Neural progenitor cell (in vitro differentiated cells): ENCODE data around the gene BEGAIN. TPM values are rescaled to one million over a fixed set of nuclear protein-coding genes. Genes with fewer than 3 reads are reported as not detected.

Experiments
- DNase-seq: peaks from one replicate; pipeline ENCODE4 v3.0.0-alpha.2; 2016; ENCODE audit warnings: low spot score
- H2AFZ ChIP-seq: fragments of 200-600 bp; sonication (generic); replicated peaks from 2 replicates; pipeline ENCODE4 v1.6.1; 2016; ENCODE audit warnings: antibody characterized with exemption
- H3F3A ChIP-seq: fragments of 200-600 bp; sonication (generic); 2 replicates; pipeline ENCODE4 v1.6.1; 2016; ENCODE audit warnings: antibody characterized with exemption, low read depth
- H3K27ac ChIP-seq: fragments of 200-600 bp; sonication (generic); 2 replicates; pipeline ENCODE4 v1.5.1; 2016; ENCODE audit warnings: mild to moderate bottlenecking
- H3K27me3 ChIP-seq: fragments of 200-600 bp; sonication (generic); 2 replicates; pipeline ENCODE4 v1.6.1; 2016; ENCODE audit warnings: mild to moderate bottlenecking, moderate library complexity
- H3K36me3 ChIP-seq: fragments of 200-600 bp; sonication (generic); 2 replicates; pipeline ENCODE4 v1.5.1; 2016
- H3K4me1 ChIP-seq: fragments of 200-600 bp; sonication (generic); 2 replicates; pipeline ENCODE4 v1.6.1; 2016; ENCODE audit warnings: mixed run types
- H3K4me2 ChIP-seq: fragments of 200-600 bp; sonication (generic); 2 replicates; pipeline ENCODE4 v1.6.1; 2016
- H3K4me3 ChIP-seq: fragments of 200-600 bp; sonication (generic); 2 replicates; pipeline ENCODE4 v1.5.1; 2016
- H3K79me2 ChIP-seq: fragments of 200-600 bp; sonication (generic); 2 replicates; pipeline ENCODE4 v1.6.1; 2016; ENCODE audit warnings: low read depth
- H3K9ac ChIP-seq: fragments of 200-600 bp; sonication (generic); 2 replicates; pipeline ENCODE4 v1.6.1; 2016
- H3K9me3 ChIP-seq: fragments of 200-600 bp; sonication (generic); 2 replicates; pipeline ENCODE4 v1.5.1; 2016; ENCODE audit warnings: low read depth
- H4K20me1 ChIP-seq: fragments of 200-600 bp; sonication (generic); 2 replicates; pipeline ENCODE4 v1.6.1; 2016; ENCODE audit warnings: low read depth
- H3K27ac Mint-ChIP-seq: 3 replicates; pipeline ENCODE4 v1.8.0; 2021; ENCODE audit warnings: mixed read lengths
- H3K27me3 Mint-ChIP-seq: 2 replicates; pipeline ENCODE4 v1.8.0; 2022; ENCODE audit warnings: low read depth, mild to moderate bottlenecking, inconsistent platforms, moderate library complexity, mixed read lengths; ENCODE audit not compliant: insufficient read depth
- H3K36me3 Mint-ChIP-seq: 3 replicates; pipeline ENCODE4 v1.8.0; 2021; ENCODE audit warnings: mixed read lengths
- H3K4me1 Mint-ChIP-seq: 3 replicates; pipeline ENCODE4 v1.8.0; 2021; ENCODE audit warnings: mixed read lengths
- H3K4me3 Mint-ChIP-seq: 3 replicates; pipeline ENCODE4 v1.8.0; 2021; ENCODE audit warnings: mild to moderate bottlenecking, moderate library complexity, mixed read lengths
- H3K9me3 Mint-ChIP-seq: 3 replicates; pipeline ENCODE4 v1.8.0; 2020; ENCODE audit warnings: mixed read lengths
- EZH2 ChIP-seq: fragments of 200-600 bp; sonication (generic); IDR thresholded peaks from 2 replicates; pipeline ENCODE4 v1.6.1; 2017; ENCODE audit warnings: antibody characterized with exemption, mild to moderate bottlenecking, moderate library complexity
- EZH2phosphoT487 ChIP-seq: fragments of 200-600 bp; sonication (generic); IDR thresholded peaks from 2 replicates; pipeline ENCODE4 v1.6.1; 2017; ENCODE audit warnings: antibody characterized with exemption
- total RNA-seq: library from RNA; depleted of rRNA; stranded (reverse); fragments of >200 nt; gene quantifications from 2 replicates; pipeline ENCODE4 v1.2.3, GENCODE V29; 2015; ENCODE audit warnings: low replicate concordance
- TF ChIP-seq, protein P1 (sequence below): fragments of 200-600 bp; sonication (generic); IDR thresholded peaks from 2 replicates; pipeline ENCODE4 v1.5.1; 2017; ENCODE audit warnings: antibody characterized with exemption, mild to moderate bottlenecking

Gene BEGAIN
- total RNA-seq, 1 donor from 2014 or later: 4.0 TPM

DNA sequence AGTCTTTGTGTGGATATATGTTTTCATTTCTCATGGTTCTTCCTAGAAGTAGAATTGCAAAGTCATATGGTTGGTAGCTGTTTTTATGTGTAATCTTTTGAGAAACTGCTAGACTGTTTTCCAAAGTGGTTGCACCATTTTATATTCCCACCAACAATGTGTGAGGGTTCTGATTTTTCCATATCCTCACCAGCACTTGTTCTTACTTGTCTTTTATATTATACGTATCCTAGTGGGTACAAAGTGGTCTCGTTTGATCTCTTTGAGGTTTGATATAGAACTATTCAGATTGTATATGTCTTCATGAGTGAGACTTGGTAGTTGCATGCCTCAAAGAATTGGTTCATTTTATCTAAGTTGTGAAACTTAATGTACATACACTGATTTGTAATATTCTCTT, 91.3 kb downstream of the BEGAIN start:
- no peak overlapping the region for H2AFZ ChIP-seq
- no peaks in the 10 kb centered on the region for H3K36me3 ChIP-seq
- Mint-ChIP-seq H3K27ac (no peak overlapping the region), H3K36me3 (no peaks in the 10 kb centered on the region), H3K4me1 (no peaks in the 10 kb centered on the region), H3K27me3 (peaks cover 4% of the 10 kb centered on the region), H3K9me3 (no peaks in the 10 kb centered on the region), H3K4me3 (no peak overlapping the region)
- H3K79me2 ChIP-seq: no peaks in the 10 kb centered on the region
- no peak for DNase-seq
- peaks cover 9% of the 10 kb centered on the region for H4K20me1 ChIP-seq
- no peaks in the 10 kb centered on the region for H3K9me3 ChIP-seq
- H3K27me3 ChIP-seq: no peaks in the 10 kb centered on the region
- no peak overlapping the region for H3K4me3 ChIP-seq
- H3K27ac ChIP-seq: no peak overlapping the region
- H3K9ac ChIP-seq: no peak overlapping the region
- H3K4me1 ChIP-seq: no peaks in the 10 kb centered on the region
- TF ChIP-seq EZH2: no peak
- TF ChIP-seq, protein P1, sequence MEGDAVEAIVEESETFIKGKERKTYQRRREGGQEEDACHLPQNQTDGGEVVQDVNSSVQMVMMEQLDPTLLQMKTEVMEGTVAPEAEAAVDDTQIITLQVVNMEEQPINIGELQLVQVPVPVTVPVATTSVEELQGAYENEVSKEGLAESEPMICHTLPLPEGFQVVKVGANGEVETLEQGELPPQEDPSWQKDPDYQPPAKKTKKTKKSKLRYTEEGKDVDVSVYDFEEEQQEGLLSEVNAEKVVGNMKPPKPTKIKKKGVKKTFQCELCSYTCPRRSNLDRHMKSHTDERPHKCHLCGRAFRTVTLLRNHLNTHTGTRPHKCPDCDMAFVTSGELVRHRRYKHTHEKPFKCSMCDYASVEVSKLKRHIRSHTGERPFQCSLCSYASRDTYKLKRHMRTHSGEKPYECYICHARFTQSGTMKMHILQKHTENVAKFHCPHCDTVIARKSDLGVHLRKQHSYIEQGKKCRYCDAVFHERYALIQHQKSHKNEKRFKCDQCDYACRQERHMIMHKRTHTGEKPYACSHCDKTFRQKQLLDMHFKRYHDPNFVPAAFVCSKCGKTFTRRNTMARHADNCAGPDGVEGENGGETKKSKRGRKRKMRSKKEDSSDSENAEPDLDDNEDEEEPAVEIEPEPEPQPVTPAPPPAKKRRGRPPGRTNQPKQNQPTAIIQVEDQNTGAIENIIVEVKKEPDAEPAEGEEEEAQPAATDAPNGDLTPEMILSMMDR: no peak
- TF ChIP-seq EZH2phosphoT487: no peak
- no peak overlapping the region for H3K4me2 ChIP-seq
- no peaks in the 10 kb centered on the region for H3F3A ChIP-seq

DNA sequence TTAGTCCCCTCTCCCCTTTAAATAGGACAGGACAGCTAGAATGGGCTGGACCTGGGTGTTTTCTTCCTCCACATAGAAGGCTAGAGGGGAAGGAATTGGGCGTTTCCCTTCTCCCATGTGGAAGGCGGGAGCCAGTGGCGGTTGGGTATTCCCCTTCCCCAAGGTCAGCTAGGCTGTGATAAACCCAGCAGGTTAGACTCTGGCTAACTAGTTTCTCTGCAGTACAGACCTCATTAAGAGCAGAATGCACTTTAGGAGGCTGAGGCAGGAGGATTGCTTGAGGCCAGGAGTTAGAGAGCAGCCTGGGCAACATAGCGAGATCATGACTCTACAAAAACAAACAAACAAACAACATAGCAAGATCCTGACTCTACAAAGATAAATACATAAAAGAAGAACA, 92.6 kb downstream of the BEGAIN start:
- Mint-ChIP-seq H3K4me1 (no peaks in the 10 kb centered on the region), H3K27me3 (peaks cover 4% of the 10 kb centered on the region), H3K4me3 (no peak overlapping the region), H3K9me3 (no peaks in the 10 kb centered on the region), H3K36me3 (no peaks in the 10 kb centered on the region), H3K27ac (no peak overlapping the region)
- H3K27me3 ChIP-seq: no peaks in the 10 kb centered on the region
- H3K79me2 ChIP-seq: no peaks in the 10 kb centered on the region
- TF ChIP-seq EZH2: no peak
- TF ChIP-seq, protein P1: no peak
- TF ChIP-seq EZH2phosphoT487: no peak
- H3K4me2 ChIP-seq: no peak overlapping the region
- H3K9ac ChIP-seq: no peak overlapping the region
- H4K20me1 ChIP-seq: peaks cover 5% of the 10 kb centered on the region
- DNase-seq: no peak
- H3K9me3 ChIP-seq: no peaks in the 10 kb centered on the region
- H2AFZ ChIP-seq: no peak overlapping the region
- H3F3A ChIP-seq: no peaks in the 10 kb centered on the region
- H3K4me3 ChIP-seq: no peak overlapping the region
- no peaks in the 10 kb centered on the region for H3K36me3 ChIP-seq
- H3K4me1 ChIP-seq: no peaks in the 10 kb centered on the region
- no peak overlapping the region for H3K27ac ChIP-seq

DNA sequence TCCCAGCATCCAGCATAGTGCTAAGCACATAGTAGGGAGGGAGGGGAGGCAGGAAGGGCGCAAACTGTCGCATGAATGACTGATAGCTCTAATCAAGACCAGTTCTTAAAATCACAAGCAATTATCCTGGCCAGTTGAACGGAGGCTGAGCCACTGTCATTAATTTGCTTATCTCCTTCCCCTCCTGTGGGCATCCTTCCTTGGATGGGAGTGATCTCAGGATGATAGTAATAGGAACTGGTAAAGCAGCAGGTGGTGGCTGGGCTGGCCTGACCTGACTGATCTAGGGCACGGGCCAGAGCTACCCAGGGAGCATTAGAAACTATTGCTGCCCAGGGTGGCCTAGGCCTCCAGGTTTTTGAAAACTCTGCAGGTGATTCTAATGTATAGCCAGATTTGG, 97.0 kb downstream of the BEGAIN start:
- Histone ChIP-seq H3K27ac (no peak overlapping the region), H3K9ac (no peak overlapping the region), H3K79me2 (no peaks in the 10 kb centered on the region), H3K4me2 (no peak overlapping the region), H3K4me1 (no peaks in the 10 kb centered on the region), H2AFZ (no peak overlapping the region), H3K27me3 (no peaks in the 10 kb centered on the region), H3K36me3 (no peaks in the 10 kb centered on the region), H4K20me1 (peaks cover 30% of the 10 kb centered on the region), H3K9me3 (no peaks in the 10 kb centered on the region), H3K4me3 (no peak overlapping the region), H3F3A (no peaks in the 10 kb centered on the region)
- no peak for DNase-seq
- Mint-ChIP-seq H3K36me3 (no peaks in the 10 kb centered on the region), H3K4me1 (no peaks in the 10 kb centered on the region), H3K4me3 (no peak overlapping the region), H3K27me3 (peaks cover 7% of the 10 kb centered on the region), H3K27ac (no peak overlapping the region), H3K9me3 (no peaks in the 10 kb centered on the region)
- TF ChIP-seq EZH2phosphoT487: no peak
- no peak for TF ChIP-seq EZH2
- TF ChIP-seq, protein P1: no peak

DNA sequence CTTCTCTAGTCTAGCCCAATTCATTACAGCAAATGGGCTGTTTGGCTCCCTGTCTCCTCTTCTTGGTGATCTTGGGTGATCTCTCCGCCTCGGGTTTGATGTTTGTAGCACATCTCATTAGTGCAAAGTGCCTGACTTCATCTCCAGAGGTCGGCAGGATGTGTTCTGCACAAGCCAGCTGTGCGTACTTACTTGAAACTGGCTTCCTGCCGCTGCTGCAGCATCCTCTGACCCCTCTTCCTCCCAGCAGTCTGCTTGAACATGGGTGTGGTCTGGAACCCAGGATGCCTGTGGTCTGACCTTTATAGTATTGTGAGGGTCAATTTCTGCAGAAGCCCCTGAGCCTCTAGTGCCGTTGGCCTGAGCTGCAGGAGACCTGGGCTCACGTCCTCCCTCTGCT, 99.2 kb downstream of the BEGAIN start:
- Histone ChIP-seq H4K20me1 (peaks cover 34% of the 10 kb centered on the region), H3K4me3 (no peak overlapping the region), H3K79me2 (no peaks in the 10 kb centered on the region), H3K9me3 (no peaks in the 10 kb centered on the region), H2AFZ (no peak overlapping the region), H3K4me1 (no peaks in the 10 kb centered on the region), H3K27ac (no peak overlapping the region), H3F3A (no peaks in the 10 kb centered on the region), H3K4me2 (no peak overlapping the region), H3K9ac (no peak overlapping the region), H3K27me3 (no peaks in the 10 kb centered on the region), H3K36me3 (no peaks in the 10 kb centered on the region)
- no peaks in the 10 kb centered on the region for H3K36me3 Mint-ChIP-seq
- peaks cover 7% of the 10 kb centered on the region for H3K27me3 Mint-ChIP-seq
- DNase-seq: no peak
- H3K27ac Mint-ChIP-seq: no peak overlapping the region
- TF ChIP-seq EZH2phosphoT487 (no peak), EZH2 (no peak)
- TF ChIP-seq, protein P1: no peak
- H3K4me1 Mint-ChIP-seq: no peaks in the 10 kb centered on the region
- H3K9me3 Mint-ChIP-seq: no peaks in the 10 kb centered on the region
- no peak overlapping the region for H3K4me3 Mint-ChIP-seq
